HepG2 (cell line): ENCODE measurements around the gene NRN1L. TPM values are rescaled to one million over a fixed set of nuclear protein-coding genes. Genes with fewer than 3 reads are reported as not detected.

ENCODE experiments used
- ATAC-seq: fragments of 200-7000 bp; cut with Tn5 transposase; 3 replicates; pipeline ENCODE4 v1.9.1; 2020; ENCODE audit warnings: mild to moderate bottlenecking, moderate library complexity
- BruUV-seq: library from RNA; stranded (reverse); fragments of 400-500 nt; replicated peaks from 2 replicates; lab custom pipeline; 2021; lab: Mats Ljungman, UMichigan
- CTCF ChIA-PET: fragments of 300-600 bp; formaldehyde crosslinking; extraction: SDS; loops from one replicate; lab custom pipeline; 2021; ENCODE audit warnings: low total read pairs, inconsistent platforms, low intra/inter-chr PET ratio; lab: Yijun Ruan, JAX
- POLR2A ChIA-PET: fragments of 350-600 bp; sonication (Branson Sonifier 250); formaldehyde crosslinking; loops from one replicate; lab custom pipeline; 2020; ENCODE audit warnings: antibody characterized with exemption, inconsistent platforms; lab: Yijun Ruan, JAX
- DNase-seq: peaks from one replicate; pipeline ENCODE4 v3.0.0-alpha.2; 2015; ENCODE audit warnings: low spot score
- FAIRE-seq: peaks from 3 replicates; lab custom pipeline; 2011; peaks lifted over from hg19 to GRCh38; lab: Jason Lieb, UNC
- H2AFZ ChIP-seq: one replicate; pipeline ENCODE4 v1.6.1; 2011; ENCODE audit warnings: low read length, inconsistent platforms
- H3K27ac ChIP-seq: fragments of 300-600 bp; 3 replicates; pipeline ENCODE4 v1.8.0; 2011; ENCODE audit warnings: mixed run types, mild to moderate bottlenecking, mixed read lengths, low read length, inconsistent platforms; ENCODE audit not compliant: insufficient read depth; ENCODE audit errors: extremely low read length
- H3K27me3 ChIP-seq, 2 experiments: fragments of 200-600 bp in 1 of 2; 2 replicates in 1 of 2; 3 replicates in 1 of 2; pipeline versions ENCODE4 v1.6.0 to v1.8.0; 2011; ENCODE audit warnings: low read length in 2 of 2, mild to moderate bottlenecking in 2 of 2, moderate library complexity in 2 of 2, inconsistent platforms in 1 of 2; ENCODE audit not compliant: insufficient read depth in 2 of 2, control insufficient read depth in 1 of 2
- H3K36me3 ChIP-seq, 2 experiments: fragments of 200-600 bp in 1 of 2; replicated peaks in 1 of 2; 2 replicates in 1 of 2; 3 replicates in 1 of 2; pipeline versions ENCODE4 v1.5.1 to v1.8.0; 2011; ENCODE audit warnings: low read length in 2 of 2, inconsistent platforms in 1 of 2; ENCODE audit not compliant: insufficient read depth in 2 of 2, control insufficient read depth in 1 of 2
- H3K4me1 ChIP-seq: 2 replicates; pipeline ENCODE4 v1.5.1; 2012; ENCODE audit warnings: low read length, inconsistent platforms; ENCODE audit not compliant: insufficient read depth
- H3K4me2 ChIP-seq: 2 replicates; pipeline ENCODE4 v1.6.0; 2011; ENCODE audit warnings: low read depth, low read length, inconsistent platforms
- H3K4me3 ChIP-seq, 3 experiments: fragments of 200-600 bp in 1 of 3; sonication (generic), shearing (Covaris generic) in 1 of 3; replicated peaks in 1 of 3; 2 replicates each; pipeline ENCODE4 v1.5.1; 2011 to 2016; ENCODE audit warnings: low read length in 3 of 3, inconsistent platforms in 2 of 3, low read depth in 2 of 3, mild to moderate bottlenecking in 2 of 3, control low read depth in 1 of 3, mixed read lengths in 1 of 3; ENCODE audit not compliant: insufficient read depth in 1 of 3
- H3K79me2 ChIP-seq: one replicate; pipeline ENCODE4 v1.6.1; 2011; ENCODE audit warnings: low read length, inconsistent platforms; ENCODE audit not compliant: insufficient read depth
- H3K9ac ChIP-seq: 2 replicates; pipeline ENCODE4 v1.6.0; 2011; ENCODE audit warnings: mild to moderate bottlenecking, low read depth, low read length, inconsistent platforms; ENCODE audit not compliant: insufficient read depth
- H3K9me3 ChIP-seq: 2 replicates; pipeline ENCODE4 v1.5.1; 2012; ENCODE audit warnings: mild to moderate bottlenecking, low read length
- H4K20me1 ChIP-seq: 2 replicates; pipeline ENCODE4 v1.6.0; 2011; ENCODE audit warnings: inconsistent platforms, mild to moderate bottlenecking, low read length, moderate library complexity; ENCODE audit not compliant: insufficient read depth
- ATM ChIP-seq: fragments of 450-650 bp; IDR thresholded peaks from 2 replicates; pipeline ENCODE4 v1.7.1; 2017; ENCODE audit warnings: mild to moderate bottlenecking, borderline replicate concordance
- KMT2B ChIP-seq: IDR thresholded peaks from 2 replicates; pipeline ENCODE4 v1.6.1; 2016; ENCODE audit warnings: missing genetic modification reagents, missing compliant biosample characterization
- RCOR2 ChIP-seq: IDR thresholded peaks from 2 replicates; pipeline ENCODE4 v1.6.1; 2016; ENCODE audit warnings: missing biosample characterization, missing genetic modification reagents
- ZC3H4 ChIP-seq: sonication (generic); formaldehyde crosslinking; IDR thresholded peaks from 2 replicates; pipeline ENCODE4 v1.4.0; 2020; ENCODE audit warnings: missing genetic modification reagents, borderline replicate concordance
- ZNF674 ChIP-seq: sonication (generic); formaldehyde crosslinking; IDR thresholded peaks from 2 replicates; pipeline ENCODE4 v1.5.0; 2020; ENCODE audit warnings: low read depth, mild to moderate bottlenecking, missing genetic modification reagents
- WGBS: methylation state at CpG from one replicate; pipeline ENCODE4 v1.1.6; 2017; ENCODE audit warnings: low lambda C conversion rate; 5-methylcytosine and 5-hydroxymethylcytosine counted together
- in situ Hi-C: cut with HindIII; loops from 2 replicates; pipeline ENCODE4 v1.10.0; 2017; ENCODE audit warnings: low pct_unique_long_range_greater_than_20kb; ENCODE audit not compliant: extremely low pct_ligation_motif_present
- intact Hi-C: fragments of 100-400 bp; cut with micrococcal nuclease; formaldehyde crosslinking; loops from one replicate; pipeline ENCODE4 v1.10.0; 2022; ENCODE audit not compliant: unreplicated experiment
- polyA plus RNA-seq, 8 experiments: library from polyadenylated mRNA; depleted of rRNA in 3 of 8; stranded (reverse) in 7 of 8; unstranded in 1 of 8; fragments of >200 nt; fragmentation: Illumina TruSeq in 4 of 8; extraction: Trizol in 4 of 8; gene quantifications; 2 replicates each; pipeline versions ENCODE4 v1.2.1 to v1.2.3, GENCODE V29; 2011 to 2016; ENCODE audit warnings: low read depth in 4 of 8, missing spikeins in 1 of 8, mixed read lengths in 1 of 8; ENCODE audit not compliant: insufficient read depth in 1 of 8
- total RNA-seq, 5 experiments: library from RNA; depleted of rRNA; stranded (reverse); fragments of >200 nt; fragmentation: Illumina TruSeq; extraction: Trizol; gene quantifications; 2 replicates each; pipeline ENCODE4 v1.2.3, GENCODE V29; 2016; ENCODE audit warnings: low read depth in 1 of 5
- TF ChIP-seq, protein P1 (sequence below): sonication (generic); formaldehyde crosslinking; IDR thresholded peaks from 2 replicates; pipeline ENCODE4 v1.4.0; 2020; ENCODE audit warnings: missing genetic modification reagents
- TF ChIP-seq, protein P2 (sequence below): sonication (generic); formaldehyde crosslinking; IDR thresholded peaks from 2 replicates; pipeline ENCODE4 v1.5.1; 2020; ENCODE audit warnings: mild to moderate bottlenecking, missing genetic modification reagents

The NRN1L gene
- total and polyA plus RNA-seq, 2 of the 13 experiments (the other 11 are each of a cell fraction or from before 2014, with no cell fraction given), result 0.53 to 1.2 TPM

DNA sequence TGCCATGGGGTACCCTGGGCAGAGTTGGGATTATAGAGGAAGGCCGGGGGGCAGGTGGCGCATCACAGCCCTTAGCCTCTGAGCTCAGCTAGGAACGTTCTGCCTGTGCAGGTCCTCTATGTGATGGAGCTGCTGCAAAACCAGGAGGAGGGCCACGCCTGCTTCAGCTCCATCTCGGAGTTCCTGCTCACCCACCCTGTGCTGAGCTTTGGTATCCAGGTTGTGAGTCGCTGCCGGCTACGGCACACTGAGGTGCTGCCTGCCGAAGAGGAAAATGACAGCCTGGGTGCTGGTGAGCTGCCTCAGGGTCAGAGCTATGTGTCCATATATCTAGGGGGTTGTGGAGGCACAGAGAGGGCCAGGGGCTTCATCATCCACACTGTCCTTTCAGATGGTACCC is 5.8 kb upstream of the NRN1L start:
- Histone ChIP-seq H3K9ac (no peak overlapping the region), H3K79me2 (peaks cover 23% of the 10 kb centered on the region), H3K4me3 (no peak overlapping the region), H2AFZ (no peak overlapping the region), H3K9me3 (no peaks in the 10 kb centered on the region), H3K4me2 (no peak overlapping the region), H3K27ac (no peak overlapping the region), H4K20me1 (peaks cover 15% of the 10 kb centered on the region), H3K36me3 (peaks cover 61 to 89% of the 10 kb centered on the region in 2 experiments), H3K27me3 (no peaks in the 10 kb centered on the region; a peak in 1 of 5 replicates), H3K4me1 (peaks cover 42% of the 10 kb centered on the region)
- BruUV-seq, result no TSS peak
- intact Hi-C loops, result no loop called here
- in situ Hi-C loops, result no loop called here
- FAIRE-seq (no peak), DNase-seq (no peak), ATAC-seq (no peak)
- ChIA-PET CTCF (no interaction called here), POLR2A (no interaction called here)
- 100% methylated on average over 5 of the region's 9 CpGs for WGBS
- TF ChIP-seq, protein P1, sequence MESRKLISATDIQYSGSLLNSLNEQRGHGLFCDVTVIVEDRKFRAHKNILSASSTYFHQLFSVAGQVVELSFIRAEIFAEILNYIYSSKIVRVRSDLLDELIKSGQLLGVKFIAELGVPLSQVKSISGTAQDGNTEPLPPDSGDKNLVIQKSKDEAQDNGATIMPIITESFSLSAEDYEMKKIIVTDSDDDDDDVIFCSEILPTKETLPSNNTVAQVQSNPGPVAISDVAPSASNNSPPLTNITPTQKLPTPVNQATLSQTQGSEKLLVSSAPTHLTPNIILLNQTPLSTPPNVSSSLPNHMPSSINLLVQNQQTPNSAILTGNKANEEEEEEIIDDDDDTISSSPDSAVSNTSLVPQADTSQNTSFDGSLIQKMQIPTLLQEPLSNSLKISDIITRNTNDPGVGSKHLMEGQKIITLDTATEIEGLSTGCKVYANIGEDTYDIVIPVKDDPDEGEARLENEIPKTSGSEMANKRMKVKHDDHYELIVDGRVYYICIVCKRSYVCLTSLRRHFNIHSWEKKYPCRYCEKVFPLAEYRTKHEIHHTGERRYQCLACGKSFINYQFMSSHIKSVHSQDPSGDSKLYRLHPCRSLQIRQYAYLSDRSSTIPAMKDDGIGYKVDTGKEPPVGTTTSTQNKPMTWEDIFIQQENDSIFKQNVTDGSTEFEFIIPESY, result no peak
- TF ChIP-seq RCOR2, result no peak

DNA sequence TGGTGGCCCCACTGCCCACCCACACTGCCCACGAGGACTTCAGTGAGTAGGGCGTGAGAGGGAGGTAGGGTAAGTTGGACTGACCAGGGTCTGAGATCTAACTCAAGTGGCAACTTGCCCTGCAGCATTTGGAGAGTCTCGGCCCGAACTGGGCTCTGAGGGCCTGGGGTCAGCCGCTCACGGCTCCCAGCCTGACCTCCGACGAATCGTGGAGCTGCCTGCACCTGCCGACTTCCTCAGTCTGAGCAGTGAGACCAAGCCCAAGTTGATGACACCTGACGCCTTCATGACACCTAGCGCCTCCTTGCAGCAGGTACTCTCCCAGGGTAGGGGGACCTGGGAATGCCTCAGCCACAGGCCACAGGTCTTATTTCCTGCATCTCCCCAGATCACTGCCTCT is 5.2 kb upstream of the NRN1L start:
- ATAC-seq (no peak), FAIRE-seq (no peak), DNase-seq (no peak)
- Histone ChIP-seq H3K79me2 (peaks cover 17% of the 10 kb centered on the region), H3K9me3 (no peaks in the 10 kb centered on the region), H3K9ac (no peak overlapping the region), H2AFZ (no peak overlapping the region), H4K20me1 (peaks cover 10% of the 10 kb centered on the region), H3K4me1 (peaks cover 36% of the 10 kb centered on the region), H3K27ac (no peak overlapping the region), H3K27me3 (no peaks in the 10 kb centered on the region), H3K4me3 (no peak overlapping the region), H3K4me2 (no peak overlapping the region), H3K36me3 (peaks cover 65 to 95% of the 10 kb centered on the region in 2 experiments)
- in situ Hi-C loops, result no loop called here
- no TSS peak for BruUV-seq
- TF ChIP-seq ZC3H4 (CRISPR knock-in tag) (no peak), ZNF674 (CRISPR knock-in tag) (no peak), KMT2B (CRISPR knock-in tag) (no peak), ATM (no peak)
- TF ChIP-seq, protein P2, sequence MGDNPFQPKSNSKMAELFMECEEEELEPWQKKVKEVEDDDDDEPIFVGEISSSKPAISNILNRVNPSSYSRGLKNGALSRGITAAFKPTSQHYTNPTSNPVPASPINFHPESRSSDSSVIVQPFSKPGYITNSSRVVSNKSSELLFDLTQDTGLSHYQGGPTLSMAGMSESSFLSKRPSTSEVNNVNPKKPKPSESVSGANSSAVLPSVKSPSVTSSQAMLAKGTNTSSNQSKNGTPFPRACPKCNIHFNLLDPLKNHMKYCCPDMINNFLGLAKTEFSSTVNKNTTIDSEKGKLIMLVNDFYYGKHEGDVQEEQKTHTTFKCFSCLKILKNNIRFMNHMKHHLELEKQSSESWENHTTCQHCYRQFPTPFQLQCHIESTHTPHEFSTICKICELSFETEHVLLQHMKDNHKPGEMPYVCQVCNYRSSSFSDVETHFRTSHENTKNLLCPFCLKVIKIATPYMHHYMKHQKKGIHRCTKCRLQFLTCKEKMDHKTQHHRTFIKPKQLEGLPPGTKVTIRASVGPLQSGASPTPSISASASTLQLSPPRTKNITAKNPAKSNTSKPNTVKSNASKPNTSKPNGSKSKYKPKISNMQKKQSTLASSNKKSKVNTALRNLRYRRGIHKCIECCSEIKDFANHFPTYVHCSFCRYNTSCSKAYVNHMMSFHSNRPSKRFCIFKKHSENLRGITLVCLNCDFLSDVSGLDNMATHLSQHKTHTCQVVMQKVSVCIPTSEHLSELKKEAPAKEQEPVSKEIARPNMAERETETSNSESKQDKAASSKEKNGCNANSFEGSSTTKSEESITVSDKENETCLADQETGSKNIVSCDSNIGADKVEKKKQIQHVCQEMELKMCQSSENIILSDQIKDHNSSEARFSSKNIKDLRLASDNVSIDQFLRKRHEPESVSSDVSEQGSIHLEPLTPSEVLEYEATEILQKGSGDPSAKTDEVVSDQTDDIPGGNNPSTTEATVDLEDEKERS, result no peak
- 98% methylated on average over 7 of the region's 12 CpGs for WGBS
- ChIA-PET CTCF (no interaction called here), POLR2A (no interaction called here)
- intact Hi-C loops, result no loop called here
